GM12865 (cell line): Measurements from ENCODE around the gene HS6ST3.
"Not testable (repeated sequence)": the region's sequence is repeated elsewhere in the genome, so short reads cannot be mapped to it uniquely, and the experiment has no call there.

Source experiments
- DNase-seq: peaks from one replicate; pipeline ENCODE4 v3.0.0; 2010; ENCODE audit warnings: low read depth
- H3K4me3 ChIP-seq: 2 replicates; pipeline ENCODE4 v1.5.1; 2011; ENCODE audit warnings: mild to moderate bottlenecking, low read depth, low read length, control low read depth
- CTCF ChIP-seq: IDR thresholded peaks from 2 replicates; pipeline ENCODE4 v1.5.1; 2011; ENCODE audit warnings: low read length, control low read depth, low read depth, inconsistent platforms; ENCODE audit not compliant: insufficient read depth; ENCODE audit errors: missing control alignments

HS6ST3 gene

DNA sequence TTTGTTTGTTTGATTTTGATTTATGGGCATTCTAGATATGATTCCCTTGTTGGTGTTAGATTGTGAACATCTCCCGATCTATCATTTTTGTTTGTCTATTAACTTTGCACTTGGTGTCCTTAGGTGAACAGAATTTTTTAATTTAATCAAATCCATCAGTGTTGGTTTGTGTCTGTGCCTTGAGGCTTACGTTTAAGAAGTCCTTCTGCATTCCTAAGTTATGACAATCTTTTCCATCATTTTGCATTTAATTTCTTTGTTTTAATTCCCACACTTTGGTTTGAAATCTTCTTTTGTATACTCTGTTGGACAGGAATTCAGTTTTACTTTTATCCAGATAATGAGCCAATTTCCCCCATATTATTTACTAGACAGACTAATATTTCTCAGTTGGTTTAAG, 421.7 kb downstream of the HS6ST3 start:
- TF ChIP-seq CTCF, result no peak
- DNase-seq, result no peak
- H3K4me3 ChIP-seq, result no peak overlapping the region

- DNase-seq, result no peak
- H3K4me3 ChIP-seq, result no peak overlapping the region
- TF ChIP-seq CTCF, result no peak
Measured at GRCh38 chr13:96519380-96519779, 429.5 kb downstream of the HS6ST3 start.

DNA sequence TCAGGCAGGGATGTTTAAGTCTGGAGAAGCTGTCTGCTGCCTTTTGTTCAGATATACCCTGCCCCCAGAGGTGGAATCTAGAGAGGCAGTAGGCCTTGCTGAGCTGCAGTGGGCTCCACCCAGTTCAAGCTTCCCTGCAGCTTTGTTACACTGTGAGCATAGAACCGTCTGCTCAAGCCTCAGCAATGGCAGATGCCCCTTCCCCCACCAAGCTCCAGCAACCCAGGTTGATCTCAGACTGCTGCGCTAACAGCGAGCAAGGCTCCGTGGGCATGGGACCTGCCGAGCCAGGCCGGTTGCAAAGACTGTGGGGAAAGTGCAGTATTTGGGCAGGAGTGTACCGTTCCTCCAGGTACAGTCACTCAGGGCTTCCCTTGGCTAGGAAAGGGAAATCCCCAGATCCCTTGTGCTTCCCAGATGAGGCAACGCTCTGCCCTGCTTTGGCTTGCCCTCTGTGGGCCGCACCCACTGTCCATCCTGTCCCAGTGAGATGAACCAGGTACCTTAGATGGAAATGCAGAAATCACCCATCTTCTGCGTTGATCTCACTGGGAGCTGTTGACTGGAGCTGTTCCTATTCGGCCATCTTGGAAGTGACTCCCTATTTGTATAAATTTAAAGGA, 434.6 kb downstream of the HS6ST3 start:
- not testable (repeated sequence) for DNase-seq, H3K4me3 ChIP-seq

GRCh38 chr13:96525715-96526114, 435.8 kb downstream of the HS6ST3 start:
- no peak overlapping the region for H3K4me3 ChIP-seq
- no peak for TF ChIP-seq CTCF
- DNase-seq, result no peak

DNA sequence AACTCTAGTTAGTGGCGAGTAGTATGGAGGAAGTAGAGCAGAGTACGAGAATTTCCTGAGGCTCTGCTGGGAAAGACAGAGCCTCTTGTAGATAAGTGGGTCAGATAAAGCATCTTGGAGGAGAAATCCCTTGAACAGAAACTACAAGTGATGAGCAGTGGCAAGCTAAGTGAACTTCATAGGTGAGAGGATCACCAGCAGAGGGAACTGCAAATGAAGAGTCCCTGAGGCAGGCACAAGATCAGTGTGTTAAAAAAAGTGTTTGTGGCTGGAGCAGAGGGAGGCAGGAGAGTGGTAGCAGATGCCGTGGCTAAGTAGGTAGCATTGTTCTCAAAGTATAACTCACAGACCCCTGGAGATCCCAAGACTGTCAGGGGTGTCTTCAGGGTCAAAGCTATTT, 437.6 kb downstream of the HS6ST3 start:
- no peak overlapping the region for H3K4me3 ChIP-seq
- TF ChIP-seq CTCF, result no peak
- no peak for DNase-seq

DNA sequence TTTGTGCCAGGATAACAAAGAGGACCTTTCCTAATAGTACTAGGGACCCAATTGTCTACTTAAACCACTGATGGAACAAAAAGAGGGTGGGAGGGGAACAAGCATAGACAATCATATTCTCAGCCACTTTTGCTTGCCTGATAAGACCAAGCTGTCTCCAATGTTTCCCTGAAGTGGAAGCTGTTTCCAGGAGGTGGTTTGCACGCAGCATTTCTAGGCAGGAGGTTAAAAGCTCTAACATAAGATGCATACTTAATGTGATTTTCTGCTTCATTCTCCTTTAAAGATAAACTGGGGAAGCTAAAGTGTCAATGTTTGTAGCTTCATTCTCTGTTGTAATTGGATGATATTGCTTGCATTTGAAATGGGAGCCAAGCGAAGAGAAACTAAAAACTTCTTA, 442.9 kb downstream of the HS6ST3 start:
- no peak for TF ChIP-seq CTCF
- no peak for DNase-seq

DNA sequence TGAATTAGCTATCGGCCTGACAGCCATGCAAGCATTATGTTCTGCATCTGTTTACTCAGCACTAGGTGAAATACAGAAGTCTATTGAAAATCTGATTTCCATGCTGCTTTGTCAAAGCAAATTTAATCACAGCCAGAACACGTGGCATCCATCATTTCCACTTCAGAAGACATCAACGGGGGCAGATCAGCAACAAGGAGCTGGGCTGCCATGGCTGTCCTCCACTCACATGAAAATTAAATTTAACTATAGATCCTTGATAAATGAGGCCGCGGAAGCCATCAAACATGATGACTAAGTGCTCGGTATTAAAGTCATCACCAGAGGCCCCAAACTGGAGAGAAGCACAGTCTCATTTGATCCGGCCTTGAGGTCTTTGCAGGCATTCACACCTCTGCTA, 443.5 kb downstream of the HS6ST3 start:
- TF ChIP-seq CTCF, result no peak
- no peak overlapping the region for H3K4me3 ChIP-seq
- DNase-seq, result no peak

More for the DNA sequence above, 442.9 kb downstream of the HS6ST3 start:
- H3K4me3 ChIP-seq, result no peak overlapping the region
